ENCODE measurements around the gene CHID1. TPM values are rescaled to one million over a fixed set of nuclear protein-coding genes. Genes with fewer than 3 reads are reported as not detected.

The CHID1 gene
- total and polyA plus RNA-seq, 2 donors (not counting 1 experiment from before 2014, with no cell fraction given), result 31.0 to 68.1 TPM

DNA sequence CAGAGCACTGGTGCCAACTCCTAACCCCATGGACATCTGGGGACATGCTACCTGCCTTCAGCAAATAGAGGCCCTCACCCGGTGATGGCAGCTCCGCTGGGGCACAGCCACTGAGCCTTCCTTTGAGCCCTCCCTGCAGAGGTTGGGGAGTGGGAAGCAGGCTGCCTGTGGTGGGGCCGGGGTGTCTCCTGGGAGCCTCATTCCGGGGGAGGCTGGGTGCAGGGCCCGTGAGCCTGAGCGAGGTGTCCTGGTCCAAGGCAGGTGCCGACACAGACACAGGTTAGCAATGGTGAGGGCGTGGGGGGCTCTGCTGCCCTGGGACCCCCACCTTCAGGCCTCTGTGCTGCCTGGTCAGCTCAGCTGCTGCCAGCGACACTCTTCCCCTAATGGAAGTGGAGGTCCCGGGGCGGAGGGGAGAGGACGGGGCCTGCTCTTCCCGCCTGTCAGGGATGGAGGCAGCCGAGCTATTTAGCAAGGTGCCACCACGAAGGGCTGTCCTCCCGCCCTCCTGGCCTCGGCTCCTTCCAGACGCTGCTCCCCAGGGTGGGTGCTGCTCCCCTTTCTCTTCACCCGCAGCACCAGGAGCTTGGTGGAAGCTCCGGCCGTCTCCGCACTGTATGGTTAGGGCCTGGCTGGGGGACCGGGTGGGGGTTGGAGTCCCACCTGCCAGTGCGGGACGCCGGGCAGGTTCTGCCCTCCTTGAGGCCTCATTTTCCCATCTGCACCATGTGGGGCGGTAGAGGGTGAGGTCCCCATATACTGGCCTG lies 56.7 kb downstream of the CHID1 start:
- ChIA-PET POLR2A (no interaction called here), CTCF (no interaction called here)
- H3K27me3 ChIP-seq (replicated peaks in 1 of 4; ENCODE audit: control extremely low read depth in 1 of 4, control insufficient read depth in 3 of 4, insufficient read depth in 4 of 4, low read length in 3 of 4), result peaks cover 0 to 6% (median 0%) of the 10 kb centered on the region in 4 experiments
- intact Hi-C loops (cut with micrococcal nuclease), result no loop called here
- no peaks in the 10 kb centered on the region for H3K36me3 ChIP-seq (replicated peaks in 1 of 2; ENCODE audit: control extremely low read depth in 1 of 2, control insufficient read depth in 1 of 2, extremely low read depth in 1 of 2, insufficient read depth in 2 of 2, low read length in 1 of 2)
- H3K27ac Mint-ChIP-seq, result no peak overlapping the region
- no peaks in the 10 kb centered on the region for H3K9me3 Mint-ChIP-seq (ENCODE audit: insufficient read depth)
- no peak overlapping the region for H3K27ac ChIP-seq (ENCODE audit: low read length in 2 of 2)
- H3K27me3 Mint-ChIP-seq, result peaks cover 3% of the 10 kb centered on the region
- no peak overlapping the region for H2AFZ ChIP-seq (ENCODE audit: insufficient read depth, low read depth, low read length, poor library complexity, severe bottlenecking)
- DNase-seq (no peak), ATAC-seq (ENCODE audit: low read depth) (no peak)
- H3K4me1 ChIP-seq (ENCODE audit: control insufficient read depth in 2 of 2, insufficient read depth in 2 of 2, low read length in 2 of 2), result peaks cover 4 to 5% of the 10 kb centered on the region in 2 donors
- H3K9ac ChIP-seq (ENCODE audit: low read length), result no peak overlapping the region
- 94% methylated on average over 23 of the region's 27 CpGs for WGBS (ENCODE audit: insufficient coverage)
- no peak overlapping the region for H3K4me3 Mint-ChIP-seq
- H3K79me2 ChIP-seq (ENCODE audit: control insufficient read depth, insufficient read depth, low read length), result no peaks in the 10 kb centered on the region
- no peaks in the 10 kb centered on the region for H3K9me3 ChIP-seq (ENCODE audit: control extremely low read depth in 1 of 3, control insufficient read depth in 2 of 3, insufficient read depth in 1 of 3, low read length in 2 of 3)
- peaks cover 4% of the 10 kb centered on the region for H4K20me1 ChIP-seq (ENCODE audit: control insufficient read depth, insufficient read depth, low read length, poor library complexity, severe bottlenecking)
- no peak overlapping the region for H3K4me3 ChIP-seq (ENCODE audit: control extremely low read depth in 1 of 5, extremely low read depth in 1 of 5, insufficient read depth in 1 of 5, low read depth in 2 of 5, low read length in 4 of 5)
- H3K4me1 Mint-ChIP-seq, result peaks cover 1% of the 10 kb centered on the region
- H3K4me2 ChIP-seq (replicated peaks; ENCODE audit: low read depth, low read length, poor library complexity, severe bottlenecking), result no peak overlapping the region
- no peak for TF ChIP-seq EZH2 (IDR thresholded peaks at IDR 0.05; ENCODE audit: borderline replicate concordance, insufficient read depth, low read depth, low read length, poor library complexity, severe bottlenecking)
- TF ChIP-seq CTCF (IDR thresholded peaks at IDR 0.05), result no peak

DNA sequence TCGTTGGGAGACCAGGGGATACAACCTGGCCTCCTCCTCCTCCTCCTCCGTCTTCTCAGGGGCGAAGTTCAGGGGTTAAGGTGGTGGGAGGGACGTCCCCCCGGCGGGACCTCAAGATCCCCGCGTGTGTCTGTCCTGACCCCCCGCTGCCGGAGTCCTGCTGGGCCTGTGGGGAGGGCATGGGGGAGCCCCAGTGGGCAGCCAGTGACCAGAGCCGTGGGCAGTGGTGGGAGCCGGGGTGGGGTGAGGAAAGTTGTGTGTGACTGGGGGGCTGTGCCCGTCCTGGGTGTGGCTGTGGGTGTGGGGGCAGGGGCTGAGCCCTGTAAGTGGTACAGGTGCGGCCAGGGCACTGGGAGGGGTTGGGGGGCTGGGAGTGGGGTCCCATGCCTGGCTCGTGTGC lies 57.8 kb downstream of the CHID1 start:
- Histone ChIP-seq H3K4me1 (ENCODE audit: control insufficient read depth in 2 of 2, insufficient read depth in 2 of 2, low read length in 2 of 2) (peaks cover 11 to 15% of the 10 kb centered on the region in 2 donors), H3K27ac (ENCODE audit: low read length in 2 of 2) (no peak overlapping the region), H3K9me3 (ENCODE audit: control extremely low read depth in 1 of 3, control insufficient read depth in 2 of 3, insufficient read depth in 1 of 3, low read length in 2 of 3) (no peaks in the 10 kb centered on the region), H3K4me2 (replicated peaks; ENCODE audit: low read depth, low read length, poor library complexity, severe bottlenecking) (no peak overlapping the region), H3K4me3 (ENCODE audit: control extremely low read depth in 1 of 5, extremely low read depth in 1 of 5, insufficient read depth in 1 of 5, low read depth in 2 of 5, low read length in 4 of 5) (no peak overlapping the region), H3K9ac (ENCODE audit: low read length) (no peak overlapping the region), H2AFZ (ENCODE audit: insufficient read depth, low read depth, low read length, poor library complexity, severe bottlenecking) (no peak overlapping the region), H3K79me2 (ENCODE audit: control insufficient read depth, insufficient read depth, low read length) (no peaks in the 10 kb centered on the region), H3K36me3 (replicated peaks in 1 of 2; ENCODE audit: control extremely low read depth in 1 of 2, control insufficient read depth in 1 of 2, extremely low read depth in 1 of 2, insufficient read depth in 2 of 2, low read length in 1 of 2) (no peaks in the 10 kb centered on the region), H4K20me1 (ENCODE audit: control insufficient read depth, insufficient read depth, low read length, poor library complexity, severe bottlenecking) (peaks cover 8% of the 10 kb centered on the region), H3K27me3 (replicated peaks in 1 of 4; ENCODE audit: control extremely low read depth in 1 of 4, control insufficient read depth in 3 of 4, insufficient read depth in 4 of 4, low read length in 3 of 4) (peaks cover 0 to 17% (median 5%) of the 10 kb centered on the region in 4 experiments)
- peaks cover 6% of the 10 kb centered on the region for H3K4me1 Mint-ChIP-seq
- H3K27me3 Mint-ChIP-seq, result peaks cover 3% of the 10 kb centered on the region
- no peak overlapping the region for H3K4me3 Mint-ChIP-seq
- no peak overlapping the region for H3K27ac Mint-ChIP-seq
- ChIA-PET POLR2A (no interaction called here), CTCF (no interaction called here)
- intact Hi-C loops (cut with micrococcal nuclease), result no loop called here
- TF ChIP-seq EZH2 (IDR thresholded peaks at IDR 0.05; ENCODE audit: borderline replicate concordance, insufficient read depth, low read depth, low read length, poor library complexity, severe bottlenecking) (no peak), CTCF (IDR thresholded peaks at IDR 0.05) (no peak)
- no peaks in the 10 kb centered on the region for H3K9me3 Mint-ChIP-seq (ENCODE audit: insufficient read depth)
- ATAC-seq (ENCODE audit: low read depth) (no peak), DNase-seq (no peak)
- 93% methylated on average over 5 of the region's 15 CpGs for WGBS (ENCODE audit: insufficient coverage)
